Embryonic facial prominence (tissue), 1 donor: Measurements from ENCODE around the gene SMYD2.

Experiments
- DNase-seq: peaks from one replicate; pipeline ENCODE4 v3.0.0-alpha.2; 2016; ENCODE audit errors: extremely low spot score

The SMYD2 gene, protein sequence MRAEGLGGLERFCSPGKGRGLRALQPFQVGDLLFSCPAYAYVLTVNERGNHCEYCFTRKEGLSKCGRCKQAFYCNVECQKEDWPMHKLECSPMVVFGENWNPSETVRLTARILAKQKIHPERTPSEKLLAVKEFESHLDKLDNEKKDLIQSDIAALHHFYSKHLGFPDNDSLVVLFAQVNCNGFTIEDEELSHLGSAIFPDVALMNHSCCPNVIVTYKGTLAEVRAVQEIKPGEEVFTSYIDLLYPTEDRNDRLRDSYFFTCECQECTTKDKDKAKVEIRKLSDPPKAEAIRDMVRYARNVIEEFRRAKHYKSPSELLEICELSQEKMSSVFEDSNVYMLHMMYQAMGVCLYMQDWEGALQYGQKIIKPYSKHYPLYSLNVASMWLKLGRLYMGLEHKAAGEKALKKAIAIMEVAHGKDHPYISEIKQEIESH

DNA sequence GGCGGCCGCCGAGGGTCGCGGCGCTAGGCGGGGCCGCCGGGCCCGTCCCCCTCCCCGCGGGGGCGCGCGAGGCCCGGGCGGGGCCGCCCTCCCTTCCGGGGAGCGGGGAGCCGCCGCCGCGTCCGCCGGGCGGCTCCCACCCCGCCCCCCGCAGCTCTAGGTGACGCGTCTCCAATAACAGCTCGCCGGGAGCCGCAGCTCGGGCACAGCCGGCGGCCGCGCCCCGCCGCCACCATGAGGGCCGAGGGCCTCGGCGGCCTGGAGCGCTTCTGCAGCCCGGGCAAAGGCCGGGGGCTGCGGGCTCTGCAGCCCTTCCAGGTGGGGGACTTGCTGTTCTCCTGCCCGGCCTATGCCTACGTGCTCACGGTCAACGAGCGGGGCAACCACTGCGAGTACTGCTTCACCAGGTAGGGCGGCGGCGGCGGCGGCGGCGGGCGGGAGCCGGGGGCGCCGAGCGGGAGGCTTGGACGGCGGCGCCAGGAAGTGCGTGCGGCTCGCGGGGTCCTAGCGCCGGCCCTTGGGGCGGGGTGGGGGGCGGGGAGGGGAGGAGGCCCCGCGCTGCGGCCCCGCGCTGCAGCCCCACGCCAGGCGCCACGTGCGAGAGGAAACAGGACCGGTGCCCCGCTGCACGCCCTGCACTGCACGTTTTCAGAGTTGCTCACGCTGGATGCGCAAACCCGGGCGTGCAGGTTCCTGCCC lies at the start of gene SMYD2:
Gene SMYD2 (plus strand): TSS at position 139 of the 699 bp plus-strand sequence. CDS start 96 bp downstream, at position 235.
- no peak for DNase-seq

DNA sequence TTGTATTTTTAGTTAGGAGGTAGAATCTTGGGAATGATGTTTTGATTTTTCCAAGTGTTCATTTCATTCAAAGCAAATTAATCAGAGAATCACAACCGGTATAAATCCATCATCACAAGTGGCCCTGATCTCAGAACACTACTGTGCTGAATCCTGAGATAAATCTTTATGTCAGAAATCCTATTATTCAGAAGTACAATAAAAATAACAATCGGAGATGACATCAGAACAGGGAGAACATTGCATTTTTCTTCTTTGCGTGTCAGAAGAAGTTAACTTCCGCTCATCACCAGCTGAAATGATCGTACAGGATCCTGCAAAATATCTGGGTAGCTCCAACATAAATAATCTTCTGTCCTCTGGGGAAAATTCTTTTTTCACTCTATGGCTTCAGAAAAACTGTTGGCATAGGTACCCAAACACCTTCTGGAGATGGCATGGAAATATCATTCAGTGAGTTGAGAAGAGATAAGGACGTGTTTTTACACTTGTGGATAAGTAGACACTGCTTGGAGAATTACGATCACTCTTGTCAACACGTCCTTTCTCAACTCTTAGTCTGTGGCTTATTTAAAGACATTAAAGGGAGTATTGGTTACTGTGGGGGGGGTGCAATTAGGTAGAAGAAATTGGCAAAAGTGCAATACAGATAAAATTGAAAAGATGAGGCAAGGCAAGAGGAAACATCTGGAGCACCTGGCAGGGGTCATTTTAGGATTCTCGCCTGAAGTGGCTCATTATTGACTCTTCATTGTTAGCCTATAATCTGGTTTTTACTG lies 46.9 kb upstream of the SMYD2 start:
- no peak for DNase-seq

DNA sequence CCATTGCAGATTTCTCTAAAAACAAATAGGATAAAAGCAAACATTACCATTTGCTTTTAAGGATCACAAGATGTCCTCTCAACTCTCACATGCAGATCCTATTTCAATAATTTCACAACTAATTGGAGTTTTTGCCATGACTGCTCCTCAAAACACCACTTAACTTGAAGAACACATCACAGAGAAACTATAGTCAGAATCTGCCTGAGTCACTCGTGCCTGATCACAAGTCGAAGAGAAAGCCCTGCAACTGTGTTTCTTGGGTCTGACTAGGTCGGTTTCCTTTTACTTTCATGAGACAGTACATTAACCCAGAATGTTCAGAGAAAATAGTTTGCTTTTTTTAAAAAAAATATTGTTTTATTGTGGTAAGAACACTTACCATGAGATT lies 46.3 kb upstream of the SMYD2 start:
- DNase-seq = no peak

DNA sequence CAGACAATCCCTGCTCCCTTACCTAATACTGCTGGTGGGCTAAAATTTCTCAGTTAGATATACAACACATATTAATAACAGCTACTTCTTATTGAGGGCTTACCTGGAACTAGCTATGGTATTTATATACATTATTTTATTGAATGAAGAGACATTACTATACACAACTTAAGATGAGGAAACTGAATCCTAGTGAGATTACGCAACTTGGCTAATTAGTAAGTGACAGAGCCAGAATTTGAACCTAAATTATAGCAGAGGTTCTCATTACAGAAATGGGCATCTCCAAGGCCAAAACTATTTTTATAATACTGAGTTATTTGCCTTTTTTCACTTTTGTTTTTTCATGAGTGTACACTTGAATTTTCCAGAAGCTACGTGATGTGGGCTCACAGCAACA lies 44.5 kb upstream of the SMYD2 start:
- no peak for DNase-seq

DNA sequence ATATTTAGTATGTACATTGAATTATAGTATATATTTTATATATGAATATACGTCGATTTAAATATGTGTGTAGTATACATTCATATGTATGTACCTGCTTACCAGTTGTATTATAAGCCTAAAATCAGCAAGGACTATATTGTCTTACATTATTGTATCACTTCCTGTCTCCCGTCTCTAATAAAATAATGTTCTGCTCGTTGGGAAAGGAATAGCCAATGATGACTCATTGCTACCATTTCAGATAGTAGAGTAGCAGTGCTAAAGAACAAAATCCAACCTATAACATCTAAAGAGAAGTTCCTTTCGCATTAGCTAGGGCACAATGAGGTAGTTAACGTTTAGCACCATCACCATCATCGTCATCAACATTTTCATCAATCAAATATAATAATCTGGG lies 39.9 kb upstream of the SMYD2 start:
- DNase-seq = no peak

DNA sequence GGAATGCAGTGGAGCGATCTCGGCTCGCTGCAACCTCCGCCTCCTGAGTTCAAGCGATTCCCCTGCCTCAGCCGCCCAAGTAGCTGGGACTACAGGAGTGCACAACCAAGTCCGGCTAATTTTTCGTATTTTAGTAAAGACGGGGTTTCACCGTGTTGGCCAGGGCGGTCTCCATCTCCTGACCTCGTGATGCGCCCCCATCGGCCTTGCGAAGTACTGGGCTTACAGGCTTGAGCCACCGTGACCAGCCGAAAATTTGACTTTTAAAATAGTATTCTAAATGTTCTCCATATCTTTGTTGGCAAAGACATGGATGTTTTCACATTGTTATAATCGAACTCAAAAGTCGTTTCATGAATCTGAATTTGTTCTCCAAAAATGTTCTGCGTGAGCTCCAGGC lies 36.7 kb upstream of the SMYD2 start:
- DNase-seq = no peak

DNA sequence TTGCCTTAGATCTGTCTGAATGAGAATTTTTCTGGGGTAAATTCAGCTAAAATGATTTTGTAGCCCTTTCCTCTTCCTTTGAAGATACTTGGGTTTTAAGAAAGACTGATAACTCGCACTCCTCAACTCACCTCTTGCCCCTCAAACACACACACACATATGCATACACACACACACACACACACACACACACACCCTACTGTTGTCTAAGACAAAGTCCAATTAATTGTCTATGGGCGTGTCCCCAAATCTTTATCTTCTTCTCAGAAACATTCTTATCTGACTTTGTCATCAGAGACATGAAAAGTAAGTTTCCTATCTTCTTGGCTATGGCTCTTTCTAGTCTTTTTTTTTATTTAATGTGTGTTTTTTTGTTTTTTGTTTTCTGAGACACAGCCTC lies 36.1 kb upstream of the SMYD2 start:
- no peak for DNase-seq

DNA sequence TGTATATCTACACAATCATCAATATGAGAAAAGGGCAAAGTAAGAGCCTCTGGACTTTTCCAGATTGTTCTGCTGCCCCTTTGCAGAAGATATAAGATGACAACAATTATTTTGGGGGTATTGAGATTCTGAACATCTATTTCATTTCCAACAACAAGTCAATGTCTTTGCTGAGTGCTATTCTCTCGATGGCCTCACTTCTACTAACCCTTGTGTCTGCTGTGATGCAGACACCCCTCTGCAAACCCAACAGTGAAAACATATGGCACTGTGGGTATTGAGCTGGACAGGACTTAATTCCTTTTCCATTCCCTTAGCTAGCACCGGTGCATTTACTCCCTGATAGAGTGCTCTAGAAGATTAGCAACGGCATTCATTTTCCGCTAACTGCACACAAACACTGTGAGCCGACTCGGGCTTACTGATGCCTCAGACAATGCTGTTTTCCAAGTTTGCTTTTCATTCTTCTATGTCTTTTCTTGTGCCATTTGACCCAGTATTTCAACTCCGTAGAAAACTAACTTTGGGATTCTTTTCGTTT lies 33.4 kb upstream of the SMYD2 start:
- no peak for DNase-seq

DNA sequence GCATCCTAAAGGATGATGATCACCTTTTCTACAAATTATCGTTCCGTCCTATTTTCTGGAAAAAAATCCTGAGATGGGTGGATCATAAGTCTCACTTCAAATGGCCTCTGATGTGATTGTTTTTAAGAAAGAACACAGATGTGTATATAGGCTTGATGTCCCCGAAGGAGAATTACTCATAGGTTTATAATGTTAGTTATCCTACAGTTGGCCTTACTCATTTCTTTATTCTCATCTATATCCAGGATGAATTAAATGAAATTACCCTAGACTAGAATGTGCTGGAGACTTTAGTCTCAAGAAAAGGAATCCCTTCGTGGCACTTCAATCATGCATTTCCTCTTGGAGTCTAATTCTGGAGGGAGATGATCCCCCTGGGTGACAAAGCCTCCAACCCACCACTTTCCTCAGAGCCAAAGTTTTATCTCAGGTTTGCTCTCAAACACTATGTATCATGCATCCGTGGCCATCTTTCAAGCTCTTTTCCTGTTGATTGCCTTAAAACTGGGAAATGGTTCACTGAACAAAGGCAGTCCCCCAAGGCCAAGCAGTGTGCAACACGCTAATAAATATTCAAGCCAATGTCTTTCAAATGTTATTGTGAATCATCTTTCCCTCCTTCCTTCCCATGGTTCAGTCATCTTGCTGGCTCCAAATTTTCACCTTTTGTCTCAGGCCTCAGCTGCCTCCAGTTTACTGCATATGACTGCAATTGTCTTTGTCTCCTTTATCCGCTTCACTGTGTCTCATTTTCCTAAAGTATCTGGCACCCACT lies 32.5 kb upstream of the SMYD2 start:
- DNase-seq = no peak

DNA sequence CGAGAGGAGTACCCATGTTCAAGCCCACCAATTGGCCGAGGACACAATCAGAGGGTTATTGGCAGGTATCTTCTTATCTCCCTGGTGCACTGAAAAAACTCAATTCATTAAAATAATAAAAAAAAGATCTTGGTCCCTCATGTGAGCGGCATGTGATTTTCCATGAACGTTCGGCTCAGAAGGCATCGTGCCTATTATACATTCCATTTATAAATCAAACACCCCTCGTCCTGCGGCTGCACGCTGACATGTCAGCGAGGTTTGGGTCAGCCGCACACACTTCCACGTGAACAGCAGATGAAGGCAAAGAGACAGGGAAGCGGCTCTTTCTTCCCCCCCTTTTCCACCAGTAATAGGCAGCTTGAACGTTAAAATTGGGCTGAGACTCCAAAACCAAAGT lies 31.3 kb upstream of the SMYD2 start:
- DNase-seq = no peak

DNA sequence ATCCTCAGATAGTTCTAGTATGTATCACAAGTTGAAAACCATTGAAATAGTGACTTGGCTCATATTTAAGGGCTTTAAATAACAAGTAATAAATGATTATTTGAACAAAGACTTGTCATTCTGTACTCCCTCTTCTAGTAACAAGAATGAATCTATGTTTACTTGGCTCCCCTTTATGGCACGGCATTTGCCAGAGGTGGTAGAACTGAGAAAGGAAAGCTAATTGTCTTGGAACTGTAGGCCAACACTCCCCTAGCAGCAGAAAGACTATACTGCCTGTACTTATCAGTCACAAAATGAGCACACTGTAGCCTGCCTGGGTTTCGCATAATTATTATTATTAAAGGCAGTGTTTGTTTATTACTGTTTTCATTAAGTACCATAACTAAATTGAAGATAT lies 29.6 kb upstream of the SMYD2 start:
- DNase-seq = no peak

DNA sequence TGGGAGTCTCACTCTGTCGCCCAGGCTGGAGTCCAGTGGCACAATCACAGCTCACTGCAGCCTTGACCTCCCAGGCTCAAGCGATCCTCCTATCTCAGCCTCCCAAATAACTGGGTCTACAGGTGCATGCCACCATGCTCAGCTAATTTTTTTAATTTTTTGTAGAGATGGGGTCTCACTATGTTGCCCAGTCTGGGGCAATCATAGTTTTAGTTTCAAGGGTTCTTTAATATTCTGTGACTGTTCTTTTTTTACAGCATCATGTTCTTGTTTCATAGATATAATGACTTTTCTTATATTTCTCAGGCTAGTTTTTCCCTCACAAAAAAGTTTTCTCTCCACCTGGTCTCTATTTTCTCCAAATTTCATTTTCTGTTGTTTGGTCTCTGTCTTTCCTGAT lies 25.4 kb upstream of the SMYD2 start:
- no peak for DNase-seq

DNA sequence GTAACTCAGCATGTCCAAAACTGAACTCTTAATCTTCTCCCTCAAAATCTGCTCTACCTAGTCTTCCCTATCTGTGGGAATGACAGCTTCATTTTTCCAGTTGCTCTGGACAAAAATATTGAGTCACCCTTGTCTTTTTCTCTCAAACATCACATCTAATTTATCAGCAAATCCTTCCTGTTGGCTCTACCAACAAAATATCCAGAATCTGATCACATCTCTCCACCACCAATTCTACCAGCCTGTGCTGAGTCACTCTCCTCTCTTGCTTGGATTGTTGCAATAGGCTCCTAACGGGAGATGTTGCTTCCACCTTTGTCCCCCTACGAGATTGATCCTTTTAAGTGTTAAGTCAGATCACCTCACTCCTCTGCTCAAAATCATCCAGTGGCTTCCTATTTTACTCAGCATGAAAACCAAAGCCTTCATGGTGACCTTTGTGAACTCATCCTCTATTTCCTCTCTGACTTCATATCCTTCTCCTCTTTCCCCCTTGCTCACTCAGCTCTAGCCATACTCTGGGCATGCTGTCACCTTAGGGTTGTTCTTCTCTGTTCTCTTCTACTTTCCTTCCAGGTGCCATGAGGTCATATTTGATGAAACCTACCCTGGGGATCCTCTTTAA lies 21.5 kb upstream of the SMYD2 start:
- DNase-seq = no peak

DNA sequence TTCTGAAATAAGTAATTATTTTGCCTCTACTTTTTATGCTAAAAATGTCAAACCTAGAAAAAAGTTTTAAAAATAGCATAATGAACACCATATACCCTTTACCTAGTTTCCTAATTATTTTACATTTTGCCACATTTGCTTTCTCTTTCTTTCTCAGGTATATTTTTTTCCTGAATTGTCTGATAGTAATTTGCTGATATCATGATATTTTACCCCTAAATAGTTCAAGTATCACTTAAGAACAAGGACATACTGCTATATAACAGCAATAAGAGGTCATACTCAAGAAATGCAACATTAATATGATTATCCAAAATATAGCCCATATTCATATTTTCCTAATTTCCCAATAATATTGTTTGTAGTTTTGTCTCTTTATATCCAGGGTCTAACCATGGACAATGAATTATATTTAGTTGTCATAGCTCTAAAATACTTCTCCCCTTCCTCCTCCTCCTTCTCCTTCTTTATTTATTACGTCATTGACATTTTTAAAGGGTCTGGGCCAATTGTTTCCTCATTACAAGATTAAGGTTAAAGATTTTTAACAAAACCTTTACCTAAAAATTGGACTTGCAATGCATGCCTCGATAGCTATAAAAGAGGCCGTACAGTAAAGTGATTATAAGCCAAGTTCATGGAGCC lies 20.3 kb upstream of the SMYD2 start:
- DNase-seq = no peak

DNA sequence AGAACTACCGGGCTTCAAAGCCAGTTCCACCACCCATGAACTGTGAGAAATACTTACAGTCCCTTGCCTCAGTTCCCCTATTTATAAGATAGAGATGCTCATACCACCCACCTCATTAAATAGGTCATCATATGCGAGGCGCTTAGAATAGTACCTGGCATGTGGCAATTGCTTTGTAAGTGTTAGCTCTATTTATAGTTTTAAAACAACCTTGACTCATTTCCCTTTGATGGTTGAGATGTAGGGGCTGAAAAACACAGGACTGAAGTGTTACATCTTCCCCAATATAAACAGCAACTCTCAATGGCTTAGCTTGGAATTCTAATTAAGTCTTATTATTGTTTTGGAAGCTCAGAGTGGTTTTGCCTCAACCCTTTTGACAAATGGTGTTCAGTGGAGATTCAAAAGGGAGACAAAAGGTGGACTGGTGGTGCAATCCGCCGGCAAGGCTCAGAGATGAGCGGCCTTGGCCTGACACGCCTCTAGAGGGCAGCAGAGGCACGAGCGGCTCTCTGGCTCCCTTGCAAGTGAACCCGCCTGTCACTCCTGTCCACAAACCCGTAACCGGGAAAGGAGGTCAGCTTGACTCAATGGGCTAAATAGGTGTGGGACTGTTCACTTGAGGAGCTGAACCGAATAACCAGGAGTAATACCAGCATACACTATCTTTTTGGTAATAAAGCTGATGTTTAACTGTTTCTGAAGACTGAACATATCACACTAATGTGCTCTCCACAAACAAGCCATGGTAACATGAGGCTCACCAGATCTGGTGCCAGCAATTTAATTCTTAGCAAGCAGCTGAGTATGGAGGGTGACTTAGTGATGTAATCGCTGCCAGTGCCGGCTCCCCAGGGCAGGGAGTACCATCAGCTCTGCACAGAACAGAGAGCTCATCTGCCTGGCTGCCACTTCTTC lies 19.5 kb upstream of the SMYD2 start:
- DNase-seq = peak; percentile 40

DNA sequence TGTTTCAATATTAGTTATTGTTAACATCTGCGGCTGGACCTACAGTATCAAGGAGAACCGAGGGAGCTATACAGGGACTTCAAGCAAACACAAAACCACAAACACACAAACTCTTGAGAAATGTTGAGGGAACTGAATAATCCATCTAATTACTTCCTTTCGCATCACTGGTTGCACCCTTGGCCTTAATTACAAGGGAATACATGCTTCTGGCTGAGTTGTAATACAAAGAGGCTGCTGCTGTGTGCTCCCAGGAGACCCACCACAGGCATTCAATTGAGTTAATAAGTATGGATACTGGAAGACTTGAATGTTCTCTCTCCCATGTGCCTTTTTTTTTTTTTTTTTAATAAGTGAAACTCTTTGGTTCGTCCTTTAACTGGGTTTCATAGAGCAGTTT lies 16.8 kb upstream of the SMYD2 start:
- no peak for DNase-seq

DNA sequence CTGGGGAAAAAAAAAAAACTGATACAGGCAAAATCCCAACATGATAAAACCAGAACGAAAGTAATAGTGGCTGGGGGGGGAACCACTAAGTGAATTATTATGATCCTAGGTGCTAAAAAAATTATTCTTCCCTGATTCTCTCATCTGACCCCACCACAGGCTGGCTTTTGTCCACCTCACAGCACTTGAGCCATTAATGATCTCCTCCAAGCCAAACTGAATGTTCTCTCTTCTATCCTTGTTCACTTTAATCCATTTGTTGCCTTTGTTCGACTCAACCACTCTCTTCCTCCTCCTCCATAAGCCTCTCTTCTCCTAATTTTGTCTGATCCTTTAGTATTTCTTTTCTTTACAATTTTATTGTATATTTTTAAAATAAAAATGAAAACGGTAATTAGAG lies 16.0 kb upstream of the SMYD2 start:
- no peak for DNase-seq

DNA sequence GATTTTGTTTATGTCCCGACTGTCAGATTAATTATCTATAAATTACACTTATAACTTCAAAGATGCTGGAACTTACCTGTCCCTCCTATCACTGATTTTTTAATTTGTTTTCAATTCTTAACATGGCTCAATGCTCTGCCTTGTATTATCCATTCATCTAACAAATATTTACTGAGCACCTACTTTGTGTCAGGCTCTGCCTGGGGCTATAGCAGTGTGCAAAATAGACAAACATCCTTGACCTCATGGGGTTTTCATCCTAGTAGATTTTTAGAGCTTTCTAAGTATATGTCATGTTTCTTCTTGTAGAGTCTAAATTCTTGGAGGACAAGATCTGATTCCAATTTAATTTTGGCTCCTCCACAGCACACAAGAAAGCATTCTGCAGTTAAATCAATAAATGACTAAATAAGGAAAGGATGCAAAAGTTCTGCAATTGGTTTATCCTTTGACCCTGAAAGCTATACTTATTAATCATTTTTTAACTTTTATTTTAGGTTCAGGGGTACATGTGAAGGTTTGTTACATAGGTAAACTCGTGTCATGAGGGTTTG lies 10.8 kb upstream of the SMYD2 start:
- no peak for DNase-seq

DNA sequence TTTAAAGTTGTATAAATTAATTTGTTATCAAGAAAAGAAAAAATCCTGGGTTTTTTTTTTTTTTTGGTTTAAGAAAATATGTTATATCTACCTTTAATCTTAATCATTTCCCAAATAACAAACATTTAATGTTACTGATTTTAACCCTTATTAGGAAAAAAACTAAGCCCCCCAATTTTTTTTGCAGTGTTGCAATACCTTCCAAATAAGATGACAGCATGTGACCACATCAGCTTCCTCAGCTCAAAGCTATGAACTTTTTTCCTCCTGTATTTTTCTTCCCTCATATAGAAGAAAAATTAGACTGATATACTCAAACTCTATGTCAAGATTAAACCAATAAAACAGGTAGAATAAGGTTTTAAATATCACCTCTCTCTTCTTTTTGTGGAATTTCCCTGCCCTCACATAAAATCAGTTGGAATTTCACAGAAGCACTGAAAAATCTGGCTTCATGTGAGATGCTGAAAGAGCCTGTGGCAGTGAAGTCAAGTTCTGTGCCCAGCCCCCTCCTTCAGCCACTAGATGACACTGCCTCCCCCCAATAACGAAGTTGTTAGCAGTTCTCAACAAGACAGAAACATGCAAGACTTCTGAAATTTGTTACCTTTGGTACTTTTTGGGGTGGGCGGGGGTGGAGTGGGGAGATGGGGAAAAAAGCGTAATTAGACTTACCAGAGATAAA lies 9.6 kb upstream of the SMYD2 start:
- DNase-seq = no peak
